ENCODE measurements around the gene TSPAN11.

- TF ChIP-seq CTCF (IDR thresholded peaks at IDR 0.05) (no peak), POLR2A (IDR thresholded peaks at IDR 0.05) (no peak)
These were observed 11.5 kb upstream of the TSPAN11 start for GRCh38 chr12:30914986-30915591.

Measured in suprapubic skin (tissue), 3 donors.